GM12865 (cell line): ENCODE data around the gene HM13.

Source experiments
- DNase-seq: peaks from one replicate; pipeline ENCODE4 v3.0.0; 2010; ENCODE audit warnings: low read depth
- H3K4me3 ChIP-seq: 2 replicates; pipeline ENCODE4 v1.5.1; 2011; ENCODE audit warnings: mild to moderate bottlenecking, low read depth, low read length, control low read depth
- CTCF ChIP-seq: IDR thresholded peaks from 2 replicates; pipeline ENCODE4 v1.5.1; 2011; ENCODE audit warnings: low read length, control low read depth, low read depth, inconsistent platforms; ENCODE audit not compliant: insufficient read depth; ENCODE audit errors: missing control alignments

The HM13 gene

GRCh38 chr20:31549513-31549880, 35.3 kb downstream of the HM13 start:
- DNase-seq: no peak
- no peak overlapping the region for H3K4me3 ChIP-seq
- no peak for TF ChIP-seq CTCF

- no peak for TF ChIP-seq CTCF
- DNase-seq: no peak
Measured at GRCh38 chr20:31550099-31550498, 35.9 kb downstream of the HM13 start.

GRCh38 chr20:31551163-31552081, 37.2 kb downstream of the HM13 start:
- H3K4me3 ChIP-seq: no peak overlapping the region
- no peak for TF ChIP-seq CTCF
- DNase-seq: no peak

More at GRCh38 chr20:31550099-31550498, 35.9 kb downstream of the HM13 start:
- no peak overlapping the region for H3K4me3 ChIP-seq

- no peak for TF ChIP-seq CTCF
- DNase-seq: no peak
- no peak overlapping the region for H3K4me3 ChIP-seq
Measured at GRCh38 chr20:31555203-31555775, 41.0 kb downstream of the HM13 start.

- DNase-seq: no peak
- H3K4me3 ChIP-seq: no peak overlapping the region
- no peak for TF ChIP-seq CTCF
Measured at GRCh38 chr20:31559704-31560093, 45.5 kb downstream of the HM13 start.

GRCh38 chr20:31560094-31560745, 46.0 kb downstream of the HM13 start:
- no peak overlapping the region for H3K4me3 ChIP-seq
- peak; percentile 73 for DNase-seq
- peak; percentile 88 for TF ChIP-seq CTCF
